Central memory CD8-positive, alpha-beta T cell (primary cell): Measurements from ENCODE around the gene OSBPL8.

Source experiments
- ATAC-seq: fragments of 150-1000 bp; cut with Tn5 transposase; replicated peaks from 2 replicates; pipeline ENCODE4 v1.10.0; 2022; ENCODE audit warnings: mild to moderate bottlenecking, moderate FRiP score, moderate number of reproducible peaks; ENCODE audit not compliant: poor library complexity, severe bottlenecking; ENCODE audit errors: extremely low read depth
- DNase-seq, 2 donors: peaks; one replicate each; pipeline ENCODE4 v3.0.0; 2021; ENCODE audit warnings: low spot score in 2 of 2
- H3K27ac Mint-ChIP-seq: one replicate; pipeline ENCODE4 v1.8.0; 2022; ENCODE audit warnings: low read depth, mild to moderate bottlenecking, moderate library complexity, mixed read lengths
- H3K27me3 Mint-ChIP-seq: one replicate; pipeline ENCODE4 v1.8.0; 2022; ENCODE audit warnings: mixed read lengths
- H3K36me3 Mint-ChIP-seq: one replicate; pipeline ENCODE4 v1.8.0; 2022; ENCODE audit warnings: mild to moderate bottlenecking, moderate library complexity, mixed read lengths; ENCODE audit not compliant: insufficient read depth
- H3K4me1 Mint-ChIP-seq: one replicate; pipeline ENCODE4 v1.8.0; 2022; ENCODE audit warnings: mixed read lengths
- H3K4me3 Mint-ChIP-seq: one replicate; pipeline ENCODE4 v1.8.0; 2022; ENCODE audit warnings: mild to moderate bottlenecking, moderate library complexity, mixed read lengths
- H3K9me3 Mint-ChIP-seq: one replicate; pipeline ENCODE4 v1.8.0; 2022; ENCODE audit warnings: mixed read lengths

OSBPL8 gene

GRCh38 chr12:76471579-76471978, 88.0 kb downstream of the OSBPL8 start:
- DNase-seq (no peak), ATAC-seq (no peak)
- Mint-ChIP-seq H3K27ac (no peak overlapping the region), H3K4me3 (no peak overlapping the region), H3K4me1 (peaks cover 23% of the 10 kb centered on the region), H3K36me3 (peaks cover 4% of the 10 kb centered on the region), H3K9me3 (no peaks in the 10 kb centered on the region), H3K27me3 (no peaks in the 10 kb centered on the region)

DNA sequence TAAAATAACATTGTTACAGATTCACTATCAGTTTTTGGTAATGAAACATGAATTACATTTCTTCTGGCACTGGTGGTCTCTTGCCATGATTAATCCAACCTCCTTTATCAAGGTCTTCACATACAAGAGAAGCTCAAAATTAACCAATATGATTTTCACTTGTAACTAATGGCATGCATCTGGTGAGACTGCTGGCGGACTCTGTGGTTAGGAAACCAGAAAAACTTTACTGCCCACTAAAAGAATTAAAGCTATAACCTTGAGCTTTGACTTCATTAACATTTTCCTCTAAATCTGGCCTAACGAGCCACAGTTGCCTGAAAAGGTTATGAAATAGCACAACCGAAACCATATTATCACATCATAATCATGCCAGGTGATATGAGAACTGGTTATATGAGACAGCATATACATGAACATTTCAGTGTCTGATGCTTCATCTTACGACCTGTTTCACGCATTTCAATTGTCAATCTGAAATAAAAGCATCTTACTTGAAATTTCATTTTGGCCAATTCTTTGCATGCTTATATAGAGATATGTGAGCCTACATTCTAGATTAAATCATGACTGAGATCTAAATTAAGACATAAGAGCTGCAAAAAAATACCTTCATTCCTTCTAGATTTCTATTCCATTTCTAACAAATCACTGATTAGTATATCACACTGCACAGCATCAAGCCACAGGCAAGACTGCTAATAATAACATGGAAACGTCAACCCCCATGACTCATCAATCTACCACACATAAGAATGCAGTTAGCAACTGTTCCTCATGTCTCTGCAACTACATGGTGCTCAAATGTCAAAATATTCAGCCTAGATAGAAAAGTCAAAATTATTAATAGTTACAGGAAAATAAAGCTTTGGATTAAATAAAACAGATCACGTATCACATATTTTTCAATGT, 89.3 kb downstream of the OSBPL8 start:
- Mint-ChIP-seq H3K4me1 (peaks cover 15% of the 10 kb centered on the region), H3K27me3 (no peaks in the 10 kb centered on the region), H3K9me3 (no peaks in the 10 kb centered on the region), H3K27ac (no peak overlapping the region), H3K4me3 (no peak overlapping the region), H3K36me3 (peaks cover 3% of the 10 kb centered on the region)
- ATAC-seq (peak; percentile 71), DNase-seq (no peak)

- Mint-ChIP-seq H3K4me3 (no peak overlapping the region), H3K4me1 (peaks cover 28% of the 10 kb centered on the region), H3K9me3 (no peaks in the 10 kb centered on the region)
Measured at GRCh38 chr12:76464631-76465166, 94.9 kb downstream of the OSBPL8 start.

GRCh38 chr12:76462668-76463224, 96.8 kb downstream of the OSBPL8 start:
- ATAC-seq (no peak), DNase-seq (no peak)
- peaks cover 1% of the 10 kb centered on the region for H3K36me3 Mint-ChIP-seq
- peak overlapping the region; percentile 0 for H3K27ac Mint-ChIP-seq
- H3K9me3 Mint-ChIP-seq = no peaks in the 10 kb centered on the region
- no peak overlapping the region for H3K4me3 Mint-ChIP-seq
- no peaks in the 10 kb centered on the region for H3K27me3 Mint-ChIP-seq
- H3K4me1 Mint-ChIP-seq = peaks cover 30% of the 10 kb centered on the region

More at GRCh38 chr12:76464631-76465166, 94.9 kb downstream of the OSBPL8 start:
- peaks cover 3% of the 10 kb centered on the region for H3K36me3 Mint-ChIP-seq
- no peak for DNase-seq
- ATAC-seq = no peak
- no peak overlapping the region for H3K27ac Mint-ChIP-seq
- H3K27me3 Mint-ChIP-seq = no peaks in the 10 kb centered on the region

DNA sequence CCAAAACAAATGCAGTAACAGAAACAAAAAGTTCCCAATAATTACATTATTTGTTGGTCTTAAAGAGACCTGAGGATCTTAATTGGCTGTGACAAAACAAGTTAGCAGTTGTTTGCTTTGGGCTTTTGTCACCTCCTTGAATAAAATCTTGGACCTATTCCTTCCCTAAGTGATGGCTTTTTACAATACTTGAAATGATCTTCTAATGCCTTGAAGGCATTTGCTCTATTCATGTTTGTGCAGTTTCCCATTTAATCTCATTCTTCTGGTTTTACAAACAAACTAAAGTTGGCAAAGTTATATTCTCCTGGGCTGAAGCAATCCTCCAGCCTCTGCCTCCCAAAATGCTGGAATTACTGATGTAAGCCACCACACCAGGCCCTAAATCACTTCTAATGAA, 98.8 kb downstream of the OSBPL8 start:
- peaks cover 27% of the 10 kb centered on the region for H3K4me1 Mint-ChIP-seq
- ATAC-seq (no peak), DNase-seq (no peak)
- H3K9me3 Mint-ChIP-seq = no peaks in the 10 kb centered on the region
- no peaks in the 10 kb centered on the region for H3K36me3 Mint-ChIP-seq
- H3K4me3 Mint-ChIP-seq = no peak overlapping the region
- no peaks in the 10 kb centered on the region for H3K27me3 Mint-ChIP-seq
- H3K27ac Mint-ChIP-seq = peak overlapping the region; percentile 81

GRCh38 chr12:76457818-76458217, 101.8 kb downstream of the OSBPL8 start:
- ATAC-seq = no peak
- no peaks in the 10 kb centered on the region for H3K27me3 Mint-ChIP-seq
- H3K4me3 Mint-ChIP-seq = no peak overlapping the region
- DNase-seq = no peak
- peaks cover 30% of the 10 kb centered on the region for H3K4me1 Mint-ChIP-seq
- peak overlapping the region; percentile 32 for H3K27ac Mint-ChIP-seq
- H3K9me3 Mint-ChIP-seq = no peaks in the 10 kb centered on the region
- peaks cover 1% of the 10 kb centered on the region for H3K36me3 Mint-ChIP-seq

DNA sequence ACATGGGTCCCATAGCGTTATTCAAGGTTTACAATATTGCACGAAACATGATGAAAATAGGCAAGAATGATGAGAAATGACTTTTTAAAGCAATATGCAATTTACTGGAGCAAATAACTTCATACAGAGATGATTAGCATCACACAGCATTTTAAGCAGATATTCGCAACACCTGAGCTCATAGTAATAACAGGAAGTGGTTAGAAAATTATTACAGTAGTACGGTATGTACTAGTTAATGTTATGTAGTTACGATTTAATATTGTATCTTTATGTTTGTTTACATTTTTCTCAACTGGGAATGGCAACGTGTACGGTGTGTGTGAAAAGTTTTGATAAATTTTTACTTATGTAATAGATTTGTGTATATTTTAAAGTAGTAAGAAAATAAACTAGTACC, 102.6 kb downstream of the OSBPL8 start:
- no peaks in the 10 kb centered on the region for H3K27me3 Mint-ChIP-seq
- ATAC-seq = peak; percentile 77
- peaks cover 34% of the 10 kb centered on the region for H3K4me1 Mint-ChIP-seq
- H3K4me3 Mint-ChIP-seq = no peak overlapping the region
- no peaks in the 10 kb centered on the region for H3K9me3 Mint-ChIP-seq
- H3K27ac Mint-ChIP-seq = peak overlapping the region; percentile 41
- H3K36me3 Mint-ChIP-seq = peaks cover 3% of the 10 kb centered on the region
- DNase-seq = no peak

DNA sequence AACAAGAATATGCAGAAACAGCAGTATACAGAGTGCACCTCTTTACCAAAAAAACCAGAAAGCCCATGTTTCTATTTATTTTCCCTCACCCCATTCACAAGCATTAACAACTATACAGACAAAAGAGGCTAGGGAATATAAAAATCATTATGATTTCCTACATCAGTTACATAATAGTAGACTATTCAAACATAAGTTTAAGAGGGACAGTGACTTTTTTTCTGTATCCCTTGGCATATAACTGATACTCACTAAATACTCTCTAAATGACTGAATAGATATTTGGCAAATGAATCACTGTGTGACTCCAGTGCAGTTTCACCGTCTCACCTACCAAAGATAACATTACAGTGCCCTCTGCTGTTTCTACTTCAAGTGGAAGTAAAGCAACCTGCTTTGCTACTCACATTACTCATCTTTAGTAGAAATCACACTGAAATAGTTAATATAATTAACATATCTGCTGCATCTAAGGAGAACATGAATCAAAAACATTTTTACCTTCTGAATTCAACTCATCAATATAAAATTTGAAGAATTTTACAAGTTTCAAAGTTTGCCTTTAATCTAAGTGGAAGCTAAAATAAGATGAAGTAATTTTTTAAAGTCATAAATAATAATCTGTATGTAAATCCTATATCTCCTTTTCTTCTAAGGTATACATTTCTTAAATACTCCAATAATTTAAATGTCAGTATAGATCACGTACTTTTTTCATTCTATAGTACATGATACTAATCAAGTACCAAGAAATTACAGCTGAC, 103.8 kb downstream of the OSBPL8 start:
- Mint-ChIP-seq H3K4me1 (peaks cover 30% of the 10 kb centered on the region), H3K36me3 (peaks cover 4% of the 10 kb centered on the region), H3K27ac (no peak overlapping the region), H3K27me3 (no peaks in the 10 kb centered on the region), H3K9me3 (no peaks in the 10 kb centered on the region), H3K4me3 (no peak overlapping the region)
- no peak for DNase-seq
- ATAC-seq = no peak

DNA sequence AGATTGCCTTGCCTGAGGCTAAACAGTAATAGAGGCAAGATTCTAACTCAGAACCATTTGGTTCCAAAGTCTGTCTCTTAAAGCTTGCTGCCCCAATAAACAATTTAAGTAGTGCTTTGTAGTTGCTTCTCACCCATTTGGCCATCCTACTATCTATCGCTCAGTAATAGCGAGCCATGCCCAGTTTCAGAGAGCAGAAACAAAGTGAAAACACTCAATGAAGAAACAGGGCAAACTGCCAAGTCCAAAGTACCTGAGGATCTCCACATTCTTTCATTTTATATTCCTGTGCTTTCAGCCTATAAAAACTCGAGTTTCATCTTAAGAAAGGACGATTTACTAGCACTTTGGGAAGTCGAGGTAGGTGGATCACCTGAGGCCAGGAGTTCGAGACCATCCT, 108.0 kb downstream of the OSBPL8 start:
- H3K4me1 Mint-ChIP-seq = peaks cover 33% of the 10 kb centered on the region
- ATAC-seq (no peak), DNase-seq (no peak)
- no peaks in the 10 kb centered on the region for H3K9me3 Mint-ChIP-seq
- peaks cover 13% of the 10 kb centered on the region for H3K36me3 Mint-ChIP-seq
- H3K4me3 Mint-ChIP-seq = no peak overlapping the region
- H3K27me3 Mint-ChIP-seq = no peaks in the 10 kb centered on the region
- H3K27ac Mint-ChIP-seq = no peak overlapping the region

- peaks cover 13% of the 10 kb centered on the region for H3K36me3 Mint-ChIP-seq
- DNase-seq (no peak), ATAC-seq (no peak)
- H3K4me3 Mint-ChIP-seq = no peak overlapping the region
- peak overlapping the region; percentile 73 for H3K27ac Mint-ChIP-seq
- H3K27me3 Mint-ChIP-seq = no peaks in the 10 kb centered on the region
- H3K4me1 Mint-ChIP-seq = peaks cover 34% of the 10 kb centered on the region
- no peaks in the 10 kb centered on the region for H3K9me3 Mint-ChIP-seq
Measured at GRCh38 chr12:76450690-76451089, 108.9 kb downstream of the OSBPL8 start.

DNA sequence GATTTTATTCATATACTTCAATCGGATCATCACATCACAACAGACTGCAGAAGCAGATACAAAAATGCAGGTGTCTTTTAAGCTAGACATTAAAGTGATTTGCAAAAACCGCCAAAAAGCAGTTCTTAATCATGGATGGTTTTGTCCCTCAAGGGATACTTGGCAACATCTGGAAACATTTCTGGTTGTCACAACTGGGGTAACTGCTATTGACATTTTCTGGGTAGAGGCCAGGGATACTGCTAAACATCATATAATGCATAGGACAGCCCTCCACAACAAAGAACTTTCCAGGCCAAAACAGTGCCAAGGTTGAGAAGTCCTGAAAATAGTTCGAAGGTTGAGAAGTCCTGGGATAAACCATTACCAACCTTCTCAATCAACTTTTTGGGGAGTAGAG, 109.6 kb downstream of the OSBPL8 start:
- ATAC-seq (no peak), DNase-seq (no peak)
- Mint-ChIP-seq H3K27me3 (no peaks in the 10 kb centered on the region), H3K36me3 (peaks cover 13% of the 10 kb centered on the region), H3K27ac (no peak overlapping the region), H3K9me3 (no peaks in the 10 kb centered on the region), H3K4me1 (peaks cover 37% of the 10 kb centered on the region), H3K4me3 (no peak overlapping the region)

GRCh38 chr12:76449583-76449982, 110.0 kb downstream of the OSBPL8 start:
- Mint-ChIP-seq H3K36me3 (peaks cover 12% of the 10 kb centered on the region), H3K27ac (no peak overlapping the region), H3K9me3 (no peaks in the 10 kb centered on the region), H3K4me3 (no peak overlapping the region), H3K4me1 (peaks cover 41% of the 10 kb centered on the region), H3K27me3 (no peaks in the 10 kb centered on the region)
- ATAC-seq (no peak), DNase-seq (no peak)
